NCI-H345 (cell line): Measurements from ENCODE around the gene BRD3OS.

Experiments
- DNase-seq: peaks from one replicate; lab custom pipeline; 2025; lab: John Stamatoyannopoulos, UW

BRD3OS gene

DNA sequence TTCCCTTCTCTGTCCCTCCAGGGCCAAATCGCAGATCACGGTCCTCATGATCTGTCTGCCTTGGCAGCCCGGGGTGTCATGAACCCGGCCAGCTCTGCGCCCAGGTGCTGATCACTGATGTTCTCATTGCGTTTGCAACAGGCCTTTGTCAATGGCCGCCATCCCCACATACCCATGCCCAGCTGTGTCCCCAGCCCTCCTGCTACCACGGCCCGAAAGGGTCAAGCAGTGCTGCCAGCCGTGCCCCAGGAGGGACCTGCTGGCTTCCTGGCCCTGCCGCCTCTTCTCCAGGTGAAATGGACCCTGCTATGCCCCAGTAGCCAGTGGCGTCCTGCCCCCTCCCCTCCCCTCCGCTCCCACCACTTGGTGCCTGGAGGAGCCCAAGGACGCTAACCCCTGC is 20.4 kb upstream of the BRD3OS start:
- no peak for DNase-seq

DNA sequence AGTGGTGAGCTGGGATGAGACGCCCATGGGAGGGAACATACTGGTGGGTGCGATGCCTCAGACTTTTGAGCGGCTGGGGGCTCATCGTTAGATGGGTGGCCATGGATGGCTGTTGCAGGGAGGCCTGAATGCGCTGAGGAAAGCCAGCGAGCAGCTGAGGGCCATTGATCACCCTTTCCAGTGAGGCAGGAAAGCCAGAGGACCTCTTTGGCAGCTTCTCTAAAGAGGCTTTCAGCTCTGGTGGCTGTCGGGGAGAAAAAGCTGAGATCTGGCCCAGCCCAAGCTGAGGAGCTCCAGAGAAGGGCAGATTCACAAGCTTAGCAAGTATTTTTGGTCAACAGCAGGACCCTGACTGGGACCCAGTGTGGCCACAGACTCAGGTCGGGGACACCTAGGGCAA is 19.9 kb upstream of the BRD3OS start:
- DNase-seq = no peak

DNA sequence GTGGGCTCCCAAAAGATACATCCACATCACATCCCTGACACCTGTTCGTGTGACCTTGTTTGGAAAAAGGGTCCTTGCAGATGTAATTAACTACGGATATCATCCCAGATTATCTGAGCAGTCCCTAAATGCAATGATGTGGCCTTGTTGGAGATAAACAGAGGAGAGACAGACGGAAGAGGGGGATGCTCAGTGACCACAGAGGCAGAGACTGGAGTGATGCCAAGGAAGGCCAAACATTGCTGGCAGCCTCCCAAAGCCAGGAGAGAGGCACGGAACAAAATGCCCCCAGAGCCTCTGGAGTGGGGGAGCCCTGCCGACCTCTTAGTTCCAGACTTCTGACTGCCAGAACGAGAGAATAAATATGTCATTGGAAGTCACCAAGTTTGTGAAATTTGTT is 18.1 kb upstream of the BRD3OS start:
- DNase-seq = peak; percentile 17

DNA sequence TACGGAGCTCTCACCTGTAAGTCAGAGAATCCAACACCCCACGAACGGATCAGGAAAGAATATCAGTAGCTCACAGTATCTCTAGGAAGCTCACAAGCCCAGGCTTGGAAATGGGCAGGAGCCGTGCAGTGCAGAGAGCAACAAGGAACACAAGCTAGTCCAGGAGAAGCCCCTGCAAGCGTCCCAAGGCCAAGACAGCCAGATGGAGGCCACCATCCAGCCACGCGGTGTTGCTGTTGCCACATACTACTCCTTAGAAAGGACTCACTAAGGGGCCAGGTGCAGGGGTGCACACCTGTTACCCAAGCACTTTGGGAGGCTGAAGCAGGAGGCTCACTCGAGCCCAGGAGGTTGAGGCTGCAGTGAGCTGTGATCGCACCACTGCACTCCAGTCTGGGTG is 17.7 kb upstream of the BRD3OS start:
- no peak for DNase-seq

DNA sequence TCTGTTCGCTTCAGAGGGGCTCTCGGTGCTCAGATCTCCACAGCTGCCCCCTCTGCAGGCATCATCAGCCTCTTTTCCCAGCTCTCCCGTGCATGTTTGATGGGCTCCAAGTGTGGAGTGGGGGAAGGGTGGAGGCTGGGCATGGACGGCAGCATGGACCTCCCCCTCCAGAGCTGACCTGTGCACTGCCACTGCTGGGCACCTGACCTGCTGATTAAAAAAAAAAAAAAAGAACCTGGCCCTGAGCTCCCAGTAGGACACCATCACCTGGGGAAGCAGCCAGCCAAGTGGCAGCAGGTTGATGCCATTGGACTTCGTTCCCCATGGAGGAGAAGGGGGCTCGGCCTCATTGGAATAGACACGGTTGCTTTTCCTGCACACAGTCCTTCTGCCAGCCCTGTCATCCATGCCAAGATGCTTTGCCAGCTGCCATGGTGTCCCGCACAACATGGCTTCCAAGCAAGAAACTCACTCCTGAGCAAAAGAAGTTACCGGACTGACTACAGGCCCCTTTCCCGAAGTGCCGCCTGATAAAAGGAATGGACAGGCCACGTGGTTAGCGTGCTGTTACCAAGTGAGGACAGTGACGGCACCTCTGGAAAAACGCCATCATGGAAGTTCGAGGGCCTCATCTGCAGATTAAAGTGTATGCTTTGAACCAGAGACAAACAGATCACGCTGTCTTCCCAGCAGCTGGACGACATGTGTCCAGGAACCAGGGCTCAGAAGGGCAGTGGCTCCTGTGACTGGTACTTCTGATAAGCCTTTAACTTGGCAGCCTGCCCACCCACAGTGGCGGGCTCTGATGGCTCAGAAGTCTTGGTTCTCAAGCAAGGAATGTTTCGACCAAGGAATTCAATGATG is 14.7 kb upstream of the BRD3OS start:
- no peak for DNase-seq

DNA sequence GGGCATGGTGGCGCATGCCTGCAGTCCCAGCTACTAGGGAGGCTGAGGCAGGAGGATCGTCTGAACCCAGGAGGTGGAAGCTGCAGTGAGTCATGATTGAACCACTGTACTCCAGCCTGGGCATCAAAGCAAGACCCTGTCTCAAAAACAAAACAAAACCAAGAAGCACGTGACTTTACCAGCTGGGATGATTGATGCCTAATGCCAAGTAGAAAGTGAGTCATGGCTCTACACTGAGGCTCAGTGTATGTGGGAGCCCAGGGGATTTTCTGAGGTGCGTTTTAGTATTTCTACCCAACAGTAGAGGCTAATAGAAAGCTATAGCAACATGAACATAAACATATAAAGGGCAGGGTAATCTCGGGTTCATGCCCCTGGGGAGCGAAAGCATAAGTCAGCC is 13.9 kb upstream of the BRD3OS start:
- DNase-seq = no peak

DNA sequence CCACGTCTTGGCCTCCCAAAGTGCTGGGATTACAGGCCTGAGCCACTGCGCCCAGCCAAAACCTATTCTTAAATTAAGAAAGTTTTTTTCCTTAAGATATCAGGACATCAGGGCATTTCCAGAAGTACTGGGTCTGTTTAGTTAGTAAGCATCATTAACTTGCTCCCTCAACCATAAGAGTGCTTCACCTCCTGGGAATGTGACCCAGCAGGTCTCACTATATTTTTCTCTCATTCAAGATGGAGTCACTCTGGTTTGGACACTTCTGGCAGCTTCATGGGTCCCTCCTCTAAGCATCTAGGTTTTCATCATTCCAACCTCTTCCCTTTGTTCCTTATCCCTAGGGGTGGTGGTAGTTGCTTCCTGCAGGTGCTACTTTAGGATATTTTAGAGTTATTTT is 10.3 kb upstream of the BRD3OS start:
- no peak for DNase-seq

DNA sequence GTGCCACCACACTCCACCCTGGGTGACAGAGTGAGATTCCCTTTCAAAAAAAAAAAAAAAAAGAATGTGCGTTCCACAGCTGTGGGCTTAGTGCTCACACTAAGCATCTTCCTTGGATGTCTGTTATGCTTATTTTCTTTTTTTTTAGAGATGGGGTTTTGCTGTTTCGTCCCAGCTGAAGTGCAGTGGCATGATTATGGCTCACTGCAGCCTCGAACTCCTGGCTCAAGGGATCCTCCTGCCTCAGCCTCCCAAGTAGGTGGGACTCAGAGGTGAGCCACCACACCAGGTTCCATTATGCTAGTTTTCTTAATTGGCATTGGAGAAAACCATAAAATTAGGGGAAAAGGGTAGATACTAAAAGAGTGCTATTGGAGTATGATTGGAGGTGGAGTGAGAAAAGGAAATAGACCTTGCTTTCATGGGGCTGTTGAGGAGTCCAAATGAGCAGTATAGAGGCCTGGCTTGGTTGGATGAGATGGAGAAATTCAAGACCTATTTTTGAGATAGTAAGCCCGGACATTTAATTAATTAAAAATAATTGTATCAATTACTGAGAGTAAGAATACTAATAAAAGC is 978 bp upstream of the BRD3OS start:
- no peak for DNase-seq

DNA sequence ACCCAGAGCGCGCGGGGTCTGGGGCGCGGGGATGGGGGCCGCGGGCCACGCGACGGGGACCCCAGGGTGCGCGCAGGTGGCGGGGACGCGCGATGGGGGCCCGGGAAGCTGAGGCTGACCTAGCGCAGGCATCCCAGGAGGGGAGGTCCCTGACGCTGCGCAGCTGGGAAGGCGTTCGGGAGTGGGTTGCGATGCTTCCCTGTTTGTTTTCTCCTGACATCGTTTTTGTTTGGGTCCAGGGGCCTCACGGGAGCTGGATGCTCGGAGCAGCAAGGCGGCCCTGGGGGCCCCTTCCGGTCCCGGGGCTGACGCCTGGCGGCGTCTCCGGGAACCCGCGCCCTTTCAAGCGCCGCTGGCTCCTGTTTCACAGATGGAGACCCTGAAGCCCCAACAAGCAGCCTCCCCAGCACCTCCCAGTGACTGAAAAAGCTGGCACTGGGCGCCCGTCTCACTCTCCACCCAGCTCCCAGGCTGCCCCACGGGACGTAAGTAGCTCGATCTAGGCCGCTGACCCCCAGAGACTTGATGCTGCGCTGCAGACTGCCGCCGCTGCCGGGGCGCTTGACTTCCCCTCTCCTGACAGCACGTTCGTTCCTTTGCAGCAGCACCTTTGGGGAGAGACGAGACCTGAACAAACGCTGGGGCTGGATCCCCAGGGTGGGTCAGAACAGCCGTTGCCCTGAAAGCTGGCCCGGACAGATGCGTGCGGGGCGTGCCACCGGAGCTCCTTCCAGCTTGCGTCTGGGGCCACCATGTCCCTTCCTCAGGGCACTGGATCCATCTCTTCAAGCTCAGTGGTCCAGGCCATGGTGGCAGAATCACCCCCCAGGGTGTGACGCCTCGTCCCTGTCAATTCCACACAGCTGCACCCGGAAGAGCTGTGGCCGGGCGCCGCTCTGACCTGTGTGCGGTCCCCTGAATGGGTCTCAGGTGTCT is 593 bp downstream of the BRD3OS start:
- DNase-seq = peak; percentile 55

DNA sequence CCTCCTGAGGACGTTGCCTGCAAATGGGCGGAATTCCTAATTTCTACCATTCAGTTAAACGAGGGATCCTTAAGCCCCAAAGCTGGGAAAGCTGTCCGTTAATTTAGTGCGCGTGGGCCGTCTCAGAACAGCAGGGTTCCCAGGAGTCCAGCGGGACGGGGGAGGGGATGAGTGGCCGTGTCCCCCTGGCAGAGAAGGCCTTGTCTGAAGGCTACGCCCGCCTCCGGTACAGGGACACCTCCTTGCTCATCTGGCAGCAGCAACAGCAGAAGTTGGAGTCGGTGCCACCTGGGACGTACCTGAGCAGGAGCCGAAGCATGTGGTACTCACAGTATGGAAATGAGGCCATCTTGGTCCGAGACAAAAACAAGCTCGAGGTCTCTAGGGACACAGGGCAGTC is 1.3 kb downstream of the BRD3OS start:
- no peak for DNase-seq

DNA sequence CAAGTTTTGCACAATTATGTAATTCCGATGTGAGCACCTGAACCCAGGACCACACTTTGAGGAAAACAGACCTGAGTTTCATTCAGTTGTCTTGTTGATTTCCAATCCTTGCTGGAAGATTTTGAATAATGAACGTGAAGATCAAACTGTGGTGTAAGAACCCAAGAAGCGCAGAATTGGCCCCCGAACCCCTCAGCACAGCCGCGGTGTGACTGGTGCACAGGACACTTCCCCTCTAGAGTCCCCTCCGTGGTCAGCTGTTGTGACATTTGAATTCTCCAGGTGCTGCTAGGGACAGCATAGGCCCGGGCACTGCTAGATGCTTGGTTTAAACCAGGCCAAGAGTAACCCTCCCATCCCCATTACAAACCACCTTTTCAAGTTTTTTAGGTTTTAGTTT is 1.7 kb downstream of the BRD3OS start:
- DNase-seq = no peak

DNA sequence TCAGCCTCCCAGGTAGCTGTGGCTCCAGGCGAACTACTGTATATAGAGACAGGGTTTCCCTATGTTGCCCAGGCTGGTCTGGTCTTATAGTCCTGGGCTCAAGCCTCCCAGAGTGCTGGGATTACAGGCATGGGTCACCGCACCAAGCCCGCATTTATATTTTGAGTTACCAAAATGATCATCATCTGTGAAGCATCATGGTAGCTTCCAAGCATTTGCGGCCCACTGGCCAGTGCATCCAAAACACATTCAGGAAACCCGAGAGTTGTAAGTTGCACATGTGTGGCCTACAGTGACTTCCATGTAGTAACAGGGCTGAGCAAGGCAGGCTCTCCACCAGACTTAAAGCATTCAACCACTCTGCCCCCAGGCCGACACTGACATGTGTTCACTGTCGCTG is 2.3 kb downstream of the BRD3OS start:
- DNase-seq = no peak

DNA sequence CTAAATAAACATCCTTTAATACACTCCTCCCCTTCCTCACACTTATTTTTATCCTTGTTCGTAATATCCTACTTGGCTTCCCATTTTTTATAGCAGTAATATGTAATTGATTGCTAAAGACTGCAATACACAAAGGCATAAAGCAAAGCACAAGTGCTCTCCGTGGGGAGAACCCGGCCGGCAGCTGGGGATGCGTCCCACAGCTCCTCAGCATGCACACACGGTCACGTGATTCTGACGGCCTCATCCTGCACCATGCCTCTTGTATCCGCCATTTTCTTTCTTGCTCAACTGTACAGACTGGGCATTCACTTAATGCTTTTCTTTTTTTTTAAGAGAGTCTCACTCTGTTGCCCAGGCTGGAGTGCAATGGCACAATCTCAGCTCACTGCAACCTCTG is 2.8 kb downstream of the BRD3OS start:
- no peak for DNase-seq

DNA sequence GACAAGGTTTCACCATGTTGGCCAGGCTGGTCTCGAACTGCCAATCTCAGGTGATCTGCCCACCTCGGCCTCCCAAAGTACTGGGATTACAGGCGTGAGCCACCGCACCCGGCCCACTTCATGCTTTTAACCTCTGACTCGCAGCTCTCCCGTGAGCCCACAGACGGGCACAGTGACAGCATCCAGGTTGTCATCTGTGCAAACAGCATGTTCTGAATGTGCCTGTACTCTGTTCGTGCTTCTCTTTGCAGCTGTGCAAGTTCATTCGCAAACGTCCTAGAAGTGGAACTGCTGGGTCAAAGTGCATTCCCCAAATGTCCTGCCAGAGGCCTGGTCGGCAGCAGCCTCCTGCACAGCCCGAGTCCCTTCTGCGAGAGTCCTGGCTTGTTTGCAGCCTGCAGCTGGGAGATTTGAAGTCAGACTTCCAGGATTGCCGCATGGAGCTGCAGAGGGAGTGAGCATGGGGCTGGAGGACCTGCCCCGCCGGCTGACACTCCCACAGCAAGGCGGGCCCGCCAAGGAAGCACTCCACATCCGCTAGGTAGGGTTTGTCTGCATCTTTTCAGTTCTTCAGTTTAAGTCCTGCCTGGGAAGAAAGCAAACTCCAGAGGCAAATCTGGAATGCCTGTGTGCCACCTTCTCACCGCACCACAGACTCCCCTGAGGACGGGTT is 3.4 kb downstream of the BRD3OS start:
- no peak for DNase-seq

DNA sequence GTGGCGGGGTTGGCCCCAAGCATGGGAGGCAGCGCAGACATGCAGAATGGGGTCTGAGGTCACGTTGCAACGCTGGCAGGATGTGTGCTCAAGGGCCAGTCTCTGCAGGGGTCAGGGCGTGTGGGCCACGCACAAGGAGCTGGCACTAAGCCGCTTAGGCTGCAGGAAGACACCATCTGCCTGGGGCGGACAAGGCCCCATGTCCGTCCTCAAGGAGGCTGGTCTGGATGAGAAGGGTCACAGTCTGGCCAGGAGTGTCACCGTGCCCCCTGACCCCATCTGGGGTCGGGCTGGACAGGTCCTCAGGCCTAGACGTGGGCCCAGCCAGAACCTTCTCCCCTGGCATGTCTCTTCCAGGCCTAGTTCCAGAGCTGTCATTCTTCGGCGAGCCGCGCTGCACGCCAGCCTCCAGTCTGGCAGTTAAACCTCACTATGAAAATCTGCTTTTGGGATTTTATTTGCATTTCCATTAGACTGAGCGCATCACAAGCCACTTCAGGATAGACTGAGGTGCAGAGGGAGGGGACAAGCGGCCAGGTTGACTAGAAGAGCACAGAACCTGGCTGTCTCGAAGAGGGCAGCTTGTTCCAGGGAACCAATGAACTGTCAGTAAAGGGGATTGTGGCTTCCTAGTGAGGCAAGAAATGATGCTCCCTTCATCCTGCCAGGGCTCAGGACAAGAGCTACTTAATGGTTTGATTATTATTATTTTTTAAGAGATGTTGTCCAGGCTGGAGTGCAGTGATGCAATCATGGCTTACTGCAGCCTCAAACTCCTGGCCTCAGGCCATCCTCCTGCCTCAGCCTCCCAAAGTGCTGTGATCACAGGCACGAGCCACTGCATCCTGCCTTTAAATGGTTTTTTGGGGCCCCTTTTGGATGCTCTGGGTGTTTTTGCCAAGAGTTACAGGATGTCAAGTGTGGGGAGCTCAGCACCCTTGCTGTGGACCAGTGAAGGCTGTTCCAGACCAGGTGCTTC is 4.3 kb downstream of the BRD3OS start:
- DNase-seq = no peak

DNA sequence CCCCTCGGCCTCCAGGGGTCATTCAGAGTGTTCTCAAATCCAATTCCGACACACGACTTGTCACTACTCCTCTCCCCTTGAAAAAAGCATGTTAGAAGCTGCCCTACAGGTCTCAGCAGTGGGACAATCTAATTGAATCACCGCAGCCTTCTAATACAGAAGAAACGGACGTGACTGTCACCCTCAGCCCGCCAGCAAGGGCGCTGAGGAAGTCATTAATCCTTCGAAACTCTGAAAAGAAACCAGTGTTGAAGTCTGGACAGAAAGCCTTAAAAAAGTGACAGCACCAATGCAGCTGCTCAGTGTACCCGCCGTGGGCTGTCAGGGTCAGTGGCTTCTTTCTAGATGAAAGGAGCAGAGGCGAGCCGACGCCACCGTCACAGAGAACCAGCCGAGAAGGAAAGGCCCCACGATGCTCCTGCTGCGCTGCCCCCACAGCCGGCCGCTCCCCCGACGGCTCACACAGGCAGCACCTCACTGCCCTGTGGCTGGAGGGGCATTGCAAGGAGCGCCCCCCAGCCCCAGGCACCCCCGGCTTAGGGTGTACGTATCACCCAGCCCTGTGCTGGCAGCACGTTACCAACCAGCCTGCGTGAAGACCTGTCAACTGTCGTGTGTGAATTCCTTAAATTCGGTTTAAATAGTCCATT is 5.7 kb downstream of the BRD3OS start:
- DNase-seq = no peak

DNA sequence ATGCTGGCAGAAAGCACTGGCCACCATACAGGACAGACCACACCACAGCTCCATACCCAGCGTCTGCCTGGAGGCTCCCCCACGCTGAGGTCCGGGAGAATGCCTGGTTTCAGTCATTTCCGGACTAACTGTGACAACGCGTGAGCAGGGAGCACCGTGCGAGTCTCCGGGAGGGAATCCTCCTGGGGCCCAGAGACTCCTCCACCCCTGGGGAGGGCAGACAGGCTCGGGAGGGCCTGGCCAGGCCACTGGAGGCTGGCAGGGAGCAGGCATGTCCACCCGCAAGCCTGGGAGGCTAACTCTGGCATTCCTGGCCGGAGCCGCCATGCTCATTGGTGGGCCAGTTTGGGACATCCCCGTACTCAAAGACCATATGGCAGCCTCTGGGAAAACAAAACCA is 6.5 kb downstream of the BRD3OS start:
- no peak for DNase-seq

DNA sequence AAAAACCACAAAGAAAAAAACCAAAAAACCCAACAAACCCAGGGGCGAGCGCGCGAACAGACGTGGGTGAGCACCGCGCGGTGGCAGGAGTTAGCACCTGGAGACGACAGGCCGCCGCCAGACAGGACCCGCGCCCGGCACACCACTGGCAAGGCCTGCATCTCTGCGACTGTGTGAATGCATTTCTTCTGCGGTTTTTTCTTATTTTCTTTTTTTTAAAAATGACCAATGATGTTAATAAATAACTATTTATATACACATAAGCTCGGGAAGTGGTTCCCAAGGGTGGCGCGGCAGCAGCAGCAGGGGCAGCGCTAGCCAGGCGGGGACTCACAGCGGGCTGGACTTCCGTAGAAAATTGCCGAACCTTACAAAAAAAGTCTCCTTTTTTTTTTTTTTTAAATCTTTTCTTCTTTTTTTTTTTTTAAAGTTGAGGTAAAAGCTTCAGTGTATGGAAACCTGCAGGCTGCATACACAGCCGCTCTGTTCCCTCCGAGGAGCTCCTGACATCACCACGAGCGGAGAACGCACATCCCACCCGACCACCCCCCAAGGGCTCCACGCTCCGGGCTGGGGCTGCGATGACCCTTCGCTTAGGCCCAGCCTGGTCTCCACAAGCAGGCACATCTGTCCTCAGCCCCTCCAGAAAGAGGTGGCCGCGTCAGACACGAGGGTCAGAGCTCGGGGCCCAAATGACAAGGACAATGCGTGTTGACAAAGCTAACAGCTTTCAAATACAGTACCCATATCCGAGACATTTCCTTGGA is 7.4 kb downstream of the BRD3OS start:
- no peak for DNase-seq

DNA sequence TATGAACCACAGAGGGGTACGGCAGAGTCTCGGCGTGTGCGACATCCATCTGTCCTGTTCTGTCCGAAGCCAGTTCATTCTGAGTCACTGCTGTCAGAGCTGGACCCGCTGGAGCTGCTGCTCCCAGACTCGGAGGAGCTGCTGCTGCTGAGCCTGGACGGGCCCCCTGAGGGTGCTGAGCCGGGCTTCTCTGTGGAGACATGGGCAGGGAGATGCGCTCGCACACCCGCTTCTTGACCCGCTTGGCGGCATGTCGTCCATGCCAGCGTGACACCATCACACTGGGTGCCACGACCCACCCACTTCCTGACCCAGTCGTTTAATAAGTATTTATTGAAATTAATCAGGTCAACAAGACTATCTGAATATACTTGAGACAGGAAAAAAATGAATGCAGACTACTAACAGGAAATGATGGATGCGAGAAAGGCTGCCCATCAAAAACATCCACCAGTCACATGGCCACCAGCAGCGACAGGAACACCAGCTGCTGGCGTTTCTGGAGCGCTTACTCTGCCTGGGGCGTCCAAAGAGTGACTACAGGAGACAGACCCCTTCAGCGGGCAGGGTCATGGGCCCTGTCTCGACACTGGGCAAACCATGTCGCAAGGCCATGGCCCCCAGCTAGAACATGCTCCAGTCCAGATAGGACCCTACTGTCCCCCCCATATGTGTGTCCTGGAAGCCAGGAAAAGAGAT is 8.4 kb downstream of the BRD3OS start:
- DNase-seq = no peak
